ENCODE measurements around the gene SMCP. TPM values are rescaled to one million over a fixed set of nuclear protein-coding genes. Genes with fewer than 3 reads are reported as not detected.

The SMCP gene
- polyA plus RNA-seq, 2 of the 4 experiments (the other 2 are of a cell fraction) = not detected

DNA sequence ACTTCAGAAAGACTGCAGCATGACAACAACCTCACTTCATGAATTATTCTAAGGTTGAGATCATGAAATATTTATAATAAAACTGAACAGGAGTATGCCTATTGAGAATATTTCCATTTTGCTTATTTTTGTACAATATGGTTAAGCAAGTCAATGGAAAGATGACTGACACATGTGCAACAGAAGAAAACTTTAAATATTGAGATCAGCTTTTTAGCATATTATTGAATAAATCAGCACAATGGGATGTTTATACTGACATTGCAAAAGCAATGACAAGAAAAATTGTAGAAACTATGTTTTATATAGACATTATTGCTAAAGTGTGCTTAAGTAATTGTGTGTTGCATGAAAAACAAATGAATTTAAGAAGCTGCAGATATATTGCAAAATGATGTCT, 13.7 kb upstream of the SMCP start:
- DNase-seq (ENCODE audit: low read depth in 1 of 2, low spot score in 1 of 2) (no peak), ATAC-seq (no peak), FAIRE-seq (no peak)
- TF ChIP-seq RNF2 (IDR thresholded peaks at IDR 0.05; ENCODE audit: borderline replicate concordance, low read depth) (no peak), EHF (CRISPR knock-in tag; IDR thresholded peaks at IDR 0.05) (no peak), HOXB5 (CRISPR knock-in tag; IDR thresholded peaks at IDR 0.05) (no peak)
- POLR2A ChIA-PET = no interaction called here
- Histone ChIP-seq H3K9me3 (no peaks in the 10 kb centered on the region), H3K27ac (no peak overlapping the region), H3K4me3 (no peak overlapping the region), H3K4me1 (no peaks in the 10 kb centered on the region), H3K4me2 (no peak overlapping the region)
- CTCF ChIA-PET = interaction anchor here (0.6 to 1.5 kb wide), 3 partner anchors 10 to 328 kb away, joined by 3 to 5 read pairs (median 3); no protein-coding TSS in a partner anchor

DNA sequence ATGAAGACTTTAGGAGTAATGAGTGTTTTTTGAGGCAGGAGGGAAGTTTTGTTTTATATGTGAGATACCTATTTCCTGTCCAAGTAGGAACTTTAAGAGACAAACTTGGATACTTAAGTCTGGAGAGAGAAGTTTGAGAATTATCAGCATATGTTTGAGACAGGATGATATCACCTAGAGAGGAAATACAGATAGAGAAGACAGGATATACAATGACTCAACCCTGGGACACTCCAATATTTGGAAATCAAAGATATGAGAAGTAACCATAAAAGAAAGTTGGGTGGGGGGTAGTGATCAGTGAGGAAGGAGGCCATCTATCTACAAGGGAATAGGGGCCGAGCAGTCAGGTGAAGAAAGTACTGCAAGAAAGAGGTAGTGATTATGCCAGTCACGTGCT, 11.8 kb upstream of the SMCP start:
- POLR2A ChIA-PET = no interaction called here
- no peaks in the 10 kb centered on the region for H3K9me3 ChIP-seq
- H3K4me1 ChIP-seq = no peaks in the 10 kb centered on the region
- ATAC-seq = no peak
- DNase-seq (ENCODE audit: low read depth in 1 of 2, low spot score in 1 of 2) = no peak
- 4% methylated on average over 2 of the region's 2 CpGs for WGBS (ENCODE audit: missing lambda C conversion rate)
- CTCF ChIA-PET = interaction anchor here (1.5 to 1.8 kb wide), 2 partner anchors 60 to 354 kb away, joined by 4 to 7 read pairs; no protein-coding TSS in a partner anchor
- no peak overlapping the region for H3K27ac ChIP-seq
- no peak overlapping the region for H3K4me2 ChIP-seq
- H3K4me3 ChIP-seq = no peak overlapping the region
- FAIRE-seq = no peak
- TF ChIP-seq NR3C1 (IDR thresholded peaks at IDR 0.05) (no peak), ZFP36 (IDR thresholded peaks at IDR 0.05; ENCODE audit: borderline replicate concordance, partially characterized antibody) (no peak), ZSCAN20 (CRISPR knock-in tag; IDR thresholded peaks at IDR 0.05) (no peak), PHF8 (IDR thresholded peaks at IDR 0.05; ENCODE audit: borderline replicate concordance, low read depth) (no peak)
- TF ChIP-seq, protein P1, sequence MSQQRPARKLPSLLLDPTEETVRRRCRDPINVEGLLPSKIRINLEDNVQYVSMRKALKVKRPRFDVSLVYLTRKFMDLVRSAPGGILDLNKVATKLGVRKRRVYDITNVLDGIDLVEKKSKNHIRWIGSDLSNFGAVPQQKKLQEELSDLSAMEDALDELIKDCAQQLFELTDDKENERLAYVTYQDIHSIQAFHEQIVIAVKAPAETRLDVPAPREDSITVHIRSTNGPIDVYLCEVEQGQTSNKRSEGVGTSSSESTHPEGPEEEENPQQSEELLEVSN (IDR thresholded peaks at IDR 0.05; ENCODE audit: borderline replicate concordance, low read depth) = no peak

DNA sequence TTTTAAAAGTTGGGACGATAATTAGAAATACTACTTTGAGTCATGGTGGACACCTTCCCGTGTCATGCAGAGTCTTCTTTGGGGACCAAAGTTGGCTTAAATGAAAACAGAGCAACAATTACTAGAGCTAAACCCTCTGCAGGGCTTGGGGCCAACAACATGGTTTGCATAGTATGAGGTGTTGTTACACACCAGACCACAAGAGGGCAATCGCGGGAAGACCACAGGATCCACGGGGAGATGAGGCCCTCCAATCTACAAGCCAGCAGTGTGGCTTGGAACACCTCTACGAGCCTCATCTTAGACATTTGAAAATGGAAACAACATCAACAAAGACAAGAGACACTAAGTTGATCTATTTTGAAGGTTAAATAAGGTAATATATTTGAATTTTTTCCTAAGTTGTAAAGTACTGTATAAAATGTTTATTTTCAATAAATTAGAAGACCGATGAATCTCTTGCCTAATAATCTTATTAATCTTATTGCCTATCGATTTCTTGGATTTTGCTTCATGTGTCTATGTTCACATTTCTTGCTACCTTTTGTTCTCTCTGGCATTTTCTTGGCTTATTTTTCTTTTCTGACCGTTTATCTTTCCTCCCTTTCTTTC, 8.2 kb upstream of the SMCP start:
- CTCF ChIA-PET = interaction anchor here (0.6 to 5.2 kb wide), 30 partner anchors 9 to 354 kb away, joined by 3 to 66 read pairs (median 4); partner anchors contain the start of genes IVL and LCE2D
- H3K4me1 ChIP-seq = no peaks in the 10 kb centered on the region
- POLR2A ChIA-PET = no interaction called here
- no peaks in the 10 kb centered on the region for H3K9me3 ChIP-seq
- FAIRE-seq = peak; percentile 97
- no peak overlapping the region for H3K4me3 ChIP-seq
- WGBS (ENCODE audit: missing lambda C conversion rate) = 20% methylated on average over 9 of the region's 9 CpGs
- peak; percentile 87 to 93 for ATAC-seq
- no peak overlapping the region for H3K4me2 ChIP-seq
- no peak overlapping the region for H3K27ac ChIP-seq
- TF ChIP-seq CBX2 (IDR thresholded peaks at IDR 0.05; ENCODE audit: borderline replicate concordance, low read depth) = no peak
- no peak for TF ChIP-seq BHLHE40 (IDR thresholded peaks at IDR 0.05; ENCODE audit: low read depth, low read length)
- TF ChIP-seq RAD21 (conservative IDR thresholded peaks at IDR 0.05 in 1 of 2, IDR thresholded peaks at IDR 0.05 in 1 of 2) = peak; percentile 56 to 65; a peak in 4 of 5 replicates
- TF ChIP-seq, protein P2, sequence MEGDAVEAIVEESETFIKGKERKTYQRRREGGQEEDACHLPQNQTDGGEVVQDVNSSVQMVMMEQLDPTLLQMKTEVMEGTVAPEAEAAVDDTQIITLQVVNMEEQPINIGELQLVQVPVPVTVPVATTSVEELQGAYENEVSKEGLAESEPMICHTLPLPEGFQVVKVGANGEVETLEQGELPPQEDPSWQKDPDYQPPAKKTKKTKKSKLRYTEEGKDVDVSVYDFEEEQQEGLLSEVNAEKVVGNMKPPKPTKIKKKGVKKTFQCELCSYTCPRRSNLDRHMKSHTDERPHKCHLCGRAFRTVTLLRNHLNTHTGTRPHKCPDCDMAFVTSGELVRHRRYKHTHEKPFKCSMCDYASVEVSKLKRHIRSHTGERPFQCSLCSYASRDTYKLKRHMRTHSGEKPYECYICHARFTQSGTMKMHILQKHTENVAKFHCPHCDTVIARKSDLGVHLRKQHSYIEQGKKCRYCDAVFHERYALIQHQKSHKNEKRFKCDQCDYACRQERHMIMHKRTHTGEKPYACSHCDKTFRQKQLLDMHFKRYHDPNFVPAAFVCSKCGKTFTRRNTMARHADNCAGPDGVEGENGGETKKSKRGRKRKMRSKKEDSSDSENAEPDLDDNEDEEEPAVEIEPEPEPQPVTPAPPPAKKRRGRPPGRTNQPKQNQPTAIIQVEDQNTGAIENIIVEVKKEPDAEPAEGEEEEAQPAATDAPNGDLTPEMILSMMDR (IDR thresholded peaks at IDR 0.05) = peak; percentile 66
- TF ChIP-seq NPAS2 (CRISPR knock-in tag; IDR thresholded peaks at IDR 0.05; ENCODE audit: borderline replicate concordance) = no peak
- no peak for TF ChIP-seq RCOR1 (IDR thresholded peaks at IDR 0.05; ENCODE audit: low read depth, low read length)
- TF ChIP-seq SMC3 (IDR thresholded peaks at IDR 0.05) = peak; percentile 64
- TF ChIP-seq JUN (IDR thresholded peaks at IDR 0.05) = no peak
- TF ChIP-seq ZFP36 (IDR thresholded peaks at IDR 0.05; ENCODE audit: borderline replicate concordance, partially characterized antibody) = no peak
- DNase-seq (ENCODE audit: low read depth in 1 of 2, low spot score in 1 of 2) = peak; percentile 71 to 81

Data from A549 (cell line).